Left ventricle myocardium inferior (tissue), 1 donor: ENCODE measurements around the gene BTG4. TPM values are rescaled to one million over a fixed set of nuclear protein-coding genes. Genes with fewer than 3 reads are reported as not detected.

Experiments
- DNase-seq: peaks from one replicate; pipeline ENCODE4 v3.0.0-alpha.2; 2020
- H3K27ac ChIP-seq: fragments of 200-600 bp; replicated peaks from 2 replicates; pipeline ENCODE4 v1.8.0; 2021
- H3K27me3 ChIP-seq: fragments of 200-600 bp; 2 replicates; pipeline ENCODE4 v1.8.0; 2021; ENCODE audit warnings: low read depth
- H3K36me3 ChIP-seq: fragments of 200-600 bp; 2 replicates; pipeline ENCODE4 v1.8.0; 2021
- H3K4me1 ChIP-seq: fragments of 200-600 bp; 2 replicates; pipeline ENCODE4 v1.8.0; 2021
- H3K4me3 ChIP-seq: fragments of 200-600 bp; 2 replicates; pipeline ENCODE4 v1.8.0; 2021; ENCODE audit warnings: mild to moderate bottlenecking, moderate library complexity
- H3K9me3 ChIP-seq: fragments of 200-600 bp; replicated peaks from 2 replicates; pipeline ENCODE4 v1.8.0; 2021
- CTCF ChIP-seq: fragments of 200-600 bp; IDR thresholded peaks from 2 replicates; pipeline ENCODE4 v1.8.0; 2021; ENCODE audit warnings: antibody characterized with exemption, mild to moderate bottlenecking, borderline replicate concordance
- intact Hi-C: fragments of 100-400 bp; cut with micrococcal nuclease; formaldehyde crosslinking; loops from one replicate; pipeline ENCODE4 v1.11.0; 2022
- total RNA-seq: library from RNA; stranded (reverse); fragmentation: NEBNext Ultra II Directional; extraction: Animal tissue kit (Norgen Biotek cat#: 25700); gene quantifications from one replicate; pipeline ENCODE4 v1.2.1, GENCODE V29; 2021
- donor health status: DM: no; HTN: yes; CAD: no; lungs with severe emphysema.

BTG4 gene
- total RNA-seq, 1 donor from 2014 or later, result not detected

GRCh38 chr11:111463276-111463675 is 48.9 kb downstream of the BTG4 start:
- no peak for DNase-seq
- intact Hi-C loops, result no loop called here
- H3K9me3 ChIP-seq, result no peaks in the 10 kb centered on the region
- no peak overlapping the region for H3K4me3 ChIP-seq
- no peaks in the 10 kb centered on the region for H3K4me1 ChIP-seq
- peaks cover 53% of the 10 kb centered on the region for H3K27me3 ChIP-seq
- TF ChIP-seq CTCF, result no peak
- no peaks in the 10 kb centered on the region for H3K36me3 ChIP-seq
- no peak overlapping the region for H3K27ac ChIP-seq

GRCh38 chr11:111462329-111462728 is 49.9 kb downstream of the BTG4 start:
- Histone ChIP-seq H3K36me3 (no peaks in the 10 kb centered on the region), H3K27me3 (peaks cover 56% of the 10 kb centered on the region)

GRCh38 chr11:111461460-111462235 is 50.5 kb downstream of the BTG4 start:
- no peak for TF ChIP-seq CTCF
- Histone ChIP-seq H3K27me3 (peaks cover 60% of the 10 kb centered on the region), H3K4me3 (no peak overlapping the region), H3K9me3 (no peaks in the 10 kb centered on the region), H3K36me3 (no peaks in the 10 kb centered on the region), H3K27ac (no peak overlapping the region), H3K4me1 (no peaks in the 10 kb centered on the region)
- DNase-seq, result no peak
- intact Hi-C loops, result no loop called here

More at GRCh38 chr11:111462329-111462728, 49.9 kb downstream of the BTG4 start:
- Histone ChIP-seq H3K9me3 (no peaks in the 10 kb centered on the region), H3K4me1 (no peaks in the 10 kb centered on the region), H3K4me3 (no peak overlapping the region), H3K27ac (no peak overlapping the region)
- no peak for TF ChIP-seq CTCF
- no peak for DNase-seq
- intact Hi-C loops, result no loop called here

- H3K27ac ChIP-seq, result no peak overlapping the region
- no peak for TF ChIP-seq CTCF
- intact Hi-C loops, result no loop called here
Measured at GRCh38 chr11:111460856-111461255, 51.3 kb downstream of the BTG4 start.

GRCh38 chr11:111460340-111460739 is 51.8 kb downstream of the BTG4 start:
- intact Hi-C loops, result no loop called here
- TF ChIP-seq CTCF, result no peak

More at GRCh38 chr11:111460856-111461255, 51.3 kb downstream of the BTG4 start:
- Histone ChIP-seq H3K9me3 (no peaks in the 10 kb centered on the region), H3K36me3 (no peaks in the 10 kb centered on the region), H3K27me3 (peaks cover 68% of the 10 kb centered on the region), H3K4me3 (no peak overlapping the region), H3K4me1 (no peaks in the 10 kb centered on the region)
- DNase-seq, result no peak

More at GRCh38 chr11:111460340-111460739, 51.8 kb downstream of the BTG4 start:
- H3K9me3 ChIP-seq, result no peaks in the 10 kb centered on the region
- no peak for DNase-seq
- H3K4me3 ChIP-seq, result no peak overlapping the region
- peaks cover 73% of the 10 kb centered on the region for H3K27me3 ChIP-seq
- H3K36me3 ChIP-seq, result no peaks in the 10 kb centered on the region
- no peak overlapping the region for H3K27ac ChIP-seq
- no peaks in the 10 kb centered on the region for H3K4me1 ChIP-seq
